ENCODE results near the gene SYT8.

SYT8 gene

DNA sequence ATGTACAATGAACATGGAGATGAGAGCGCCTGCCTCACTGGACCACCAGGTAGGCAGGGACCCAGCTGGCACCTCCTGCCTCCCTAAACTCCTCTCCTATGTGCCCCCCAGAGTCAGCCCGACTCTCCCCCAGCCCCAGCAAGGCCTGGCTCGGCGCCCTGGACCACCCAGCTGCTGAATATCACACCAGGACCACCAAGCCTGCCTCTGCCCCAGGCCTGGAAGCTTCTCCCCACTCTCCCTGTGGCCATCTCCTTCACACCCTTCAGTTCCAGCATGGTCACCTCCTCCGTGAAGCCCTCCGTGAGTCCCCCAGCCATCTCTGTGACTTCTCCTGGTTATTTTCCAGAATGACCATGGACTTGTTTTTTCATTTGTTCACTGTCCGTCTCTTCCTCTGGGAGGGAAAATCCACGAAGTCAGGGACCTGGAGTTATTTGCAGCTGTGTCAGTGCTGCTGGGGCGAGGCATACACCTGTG is 11.7 kb downstream of the SYT8 start:
- DNase-seq, result no peak

DNA sequence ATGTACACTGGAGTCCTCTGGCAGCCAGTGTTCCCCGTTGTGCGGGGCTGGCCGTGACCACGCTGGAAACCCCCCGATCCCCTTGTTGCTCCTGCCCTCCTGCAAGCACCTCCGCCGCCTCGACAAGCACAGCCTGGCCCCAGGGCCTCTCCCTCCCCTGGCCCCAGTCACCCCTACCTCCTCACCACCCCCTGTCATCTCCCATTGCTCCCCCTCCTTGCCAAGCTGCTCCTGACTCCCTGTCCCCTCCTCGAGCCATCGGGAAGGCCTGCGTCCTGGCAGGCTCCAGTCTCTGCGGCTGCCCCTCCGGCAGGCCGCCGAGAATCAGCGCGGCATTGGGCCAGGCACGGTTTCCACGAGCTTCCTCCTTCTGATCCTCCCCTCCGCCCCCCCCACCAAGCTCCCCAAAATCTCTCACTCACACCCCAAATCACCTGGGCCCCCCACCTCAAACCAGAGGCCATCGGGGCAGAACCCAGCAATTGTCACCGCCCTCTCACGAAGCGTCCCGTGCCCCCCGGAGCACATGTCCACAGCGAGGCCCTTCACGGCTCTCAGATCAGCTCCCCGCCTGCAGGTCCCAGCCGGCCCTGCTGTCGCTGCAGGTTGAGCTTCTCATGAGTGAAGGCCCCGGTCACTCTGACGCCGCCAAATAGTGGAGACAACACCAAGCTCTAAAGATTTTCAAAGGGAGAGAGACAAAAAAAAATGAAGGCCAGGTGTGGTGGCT is 12.4 kb downstream of the SYT8 start:
- no peak for DNase-seq

DNA sequence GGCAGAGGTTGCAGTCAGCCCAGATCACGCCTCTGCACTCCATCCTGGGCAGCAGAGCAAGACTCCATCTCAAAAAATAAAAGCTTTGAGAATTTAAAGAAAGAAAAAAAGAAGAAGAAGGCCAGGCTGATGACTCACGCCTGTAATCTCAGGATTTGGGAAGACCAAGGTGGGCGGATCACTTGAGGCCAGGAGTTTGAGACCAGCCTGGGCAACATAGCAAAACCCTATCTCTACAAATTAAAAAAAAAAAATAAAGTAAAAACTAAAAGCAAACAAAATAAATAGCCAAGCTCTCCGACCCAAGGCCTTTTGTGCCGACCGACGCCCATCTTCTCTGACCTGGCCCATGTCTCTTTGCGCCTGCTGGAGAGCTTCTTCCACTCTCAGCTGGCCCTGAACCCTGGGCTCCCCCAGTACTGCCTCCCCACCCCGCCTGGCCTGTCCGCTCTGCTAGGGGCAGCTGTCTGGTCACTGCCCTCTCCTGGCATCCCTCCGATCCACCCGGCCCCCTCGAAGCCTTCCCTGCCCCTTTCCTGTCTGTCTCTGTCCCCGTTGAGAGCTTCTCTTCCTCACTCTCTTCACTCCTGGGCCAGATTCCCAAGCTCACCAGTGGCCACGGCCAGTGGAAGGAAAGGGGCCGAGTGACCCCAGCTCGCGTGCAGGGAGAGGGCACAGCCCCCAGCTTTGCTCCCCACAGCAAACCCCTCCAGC is 13.3 kb downstream of the SYT8 start:
- DNase-seq, result no peak

DNA sequence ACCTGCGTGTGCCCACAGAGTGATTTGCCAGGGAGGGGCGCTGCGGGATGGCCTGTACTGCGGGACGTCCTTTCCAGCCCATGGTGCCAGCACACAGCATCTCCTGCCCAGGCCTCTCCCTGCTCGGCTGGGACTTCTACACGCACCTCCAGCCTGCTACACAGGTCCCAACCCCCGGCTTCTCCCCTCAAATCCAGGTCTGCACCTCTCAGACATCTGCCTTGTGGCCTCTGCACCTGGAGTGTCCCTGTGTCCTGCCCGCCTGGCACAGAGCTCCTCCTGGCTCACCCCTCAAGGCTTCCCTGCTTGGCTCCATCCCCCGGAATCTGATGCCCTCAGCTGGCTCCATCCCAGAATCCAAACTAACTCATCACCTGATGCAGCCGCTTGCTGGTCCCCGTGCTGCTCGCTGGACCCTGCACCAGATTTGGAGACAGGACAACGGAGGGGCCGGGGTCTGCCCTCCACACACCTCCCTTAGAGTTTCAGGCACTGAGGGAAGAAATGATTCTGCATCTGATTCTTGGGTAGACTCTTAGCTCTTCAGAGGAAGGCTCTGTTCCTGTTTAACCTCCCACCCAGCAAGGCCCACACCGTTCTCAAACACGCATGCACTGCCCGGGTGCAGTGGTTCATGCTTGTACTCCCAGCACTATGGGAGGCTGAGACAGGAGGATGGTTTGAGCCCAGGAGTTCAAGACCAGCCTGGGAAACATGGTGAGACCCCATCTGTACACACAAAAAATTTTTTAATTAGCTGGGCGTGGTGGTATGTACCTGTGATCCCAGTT is 14.0 kb downstream of the SYT8 start:
- no peak for DNase-seq

DNA sequence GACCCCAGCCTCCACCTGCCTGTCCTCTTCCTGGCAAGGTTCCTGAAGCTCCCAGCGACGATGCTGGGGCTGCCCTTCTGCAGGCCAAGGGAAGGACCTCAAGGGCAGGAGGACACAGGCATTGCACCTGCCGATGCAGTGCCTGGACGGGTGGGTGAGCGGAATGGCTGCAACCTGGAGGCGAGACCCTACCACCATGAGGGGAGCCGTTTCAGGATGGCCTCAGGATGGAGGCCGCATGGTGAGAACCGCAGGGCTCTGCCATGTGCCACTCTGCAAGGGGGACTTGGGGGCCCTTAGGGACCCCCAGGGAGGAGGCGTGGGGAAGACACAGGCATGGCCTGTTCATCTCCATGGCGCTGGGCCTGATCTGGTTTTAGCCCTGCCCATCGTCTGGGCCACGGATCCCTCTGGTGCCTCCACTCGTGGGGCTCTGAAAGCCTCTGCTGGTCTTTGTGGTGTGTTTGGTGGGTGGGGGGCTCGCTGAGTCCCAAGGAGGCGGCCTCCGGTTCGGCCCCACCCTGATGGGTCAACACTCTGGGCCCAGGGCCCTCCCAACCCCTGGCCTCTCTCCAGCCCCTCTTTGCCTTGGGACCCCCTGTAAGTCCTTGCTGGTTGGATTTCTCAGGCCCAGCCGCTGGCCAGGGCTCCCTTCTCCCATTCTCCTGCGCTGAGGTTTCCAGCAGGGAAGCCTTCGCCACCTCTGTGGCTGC is 16.8 kb downstream of the SYT8 start:
- no peak for DNase-seq

DNA sequence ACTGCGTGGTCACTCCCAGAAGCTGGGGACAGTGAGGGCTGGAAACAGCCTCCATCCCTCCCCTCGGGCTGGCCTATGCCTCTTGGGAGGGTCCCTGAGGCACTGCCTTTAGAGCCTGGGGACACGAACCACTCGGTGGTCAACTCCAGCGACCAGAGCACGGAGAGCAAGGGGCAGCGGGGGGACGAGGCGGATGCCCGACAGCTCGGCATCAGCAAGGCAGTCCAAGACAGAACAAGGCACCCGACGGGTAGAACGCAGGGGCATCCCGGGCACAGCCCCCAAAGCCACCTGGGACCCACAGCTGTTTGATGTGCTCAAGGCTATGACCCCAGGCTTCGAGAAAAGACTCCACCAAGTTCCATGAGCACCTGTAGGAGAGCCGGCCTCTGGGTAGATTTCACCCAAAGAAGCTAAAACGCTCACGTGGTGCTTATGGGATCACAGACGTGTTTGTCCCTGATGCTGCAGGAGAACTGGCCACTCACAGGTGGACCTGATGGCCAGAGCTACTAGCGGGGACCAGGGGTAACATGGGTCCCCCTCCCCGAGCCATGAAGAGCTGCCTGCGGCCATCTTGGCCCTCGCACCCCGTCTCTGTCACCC is 17.6 kb downstream of the SYT8 start:
- no peak for DNase-seq

DNA sequence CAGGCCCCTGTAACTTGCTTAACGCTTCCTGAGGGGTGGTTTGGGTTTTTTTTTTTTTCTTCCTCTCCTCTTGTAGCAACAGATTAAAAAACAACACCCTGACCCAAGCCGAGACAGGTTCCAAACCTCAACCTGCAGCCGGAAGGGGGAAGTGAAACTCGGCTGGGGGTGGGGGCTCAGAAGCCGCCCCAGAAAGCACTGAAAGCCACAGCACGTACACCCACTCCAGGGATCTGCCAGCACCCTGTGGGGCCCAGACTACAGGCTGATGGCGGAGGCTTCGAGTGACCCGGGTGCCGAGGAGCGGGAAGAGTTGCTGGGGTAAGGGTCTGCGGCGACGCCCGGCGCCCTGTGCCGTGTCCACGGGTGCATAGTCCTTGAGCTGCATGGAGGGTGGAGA is 18.1 kb downstream of the SYT8 start, which contains the start of gene LSP1:
LSP1 (plus strand) TSS at position 208 of the 400 bp plus-strand sequence; CDS start at position 269, 61 bp downstream.
- DNase-seq, result no peak

DNA sequence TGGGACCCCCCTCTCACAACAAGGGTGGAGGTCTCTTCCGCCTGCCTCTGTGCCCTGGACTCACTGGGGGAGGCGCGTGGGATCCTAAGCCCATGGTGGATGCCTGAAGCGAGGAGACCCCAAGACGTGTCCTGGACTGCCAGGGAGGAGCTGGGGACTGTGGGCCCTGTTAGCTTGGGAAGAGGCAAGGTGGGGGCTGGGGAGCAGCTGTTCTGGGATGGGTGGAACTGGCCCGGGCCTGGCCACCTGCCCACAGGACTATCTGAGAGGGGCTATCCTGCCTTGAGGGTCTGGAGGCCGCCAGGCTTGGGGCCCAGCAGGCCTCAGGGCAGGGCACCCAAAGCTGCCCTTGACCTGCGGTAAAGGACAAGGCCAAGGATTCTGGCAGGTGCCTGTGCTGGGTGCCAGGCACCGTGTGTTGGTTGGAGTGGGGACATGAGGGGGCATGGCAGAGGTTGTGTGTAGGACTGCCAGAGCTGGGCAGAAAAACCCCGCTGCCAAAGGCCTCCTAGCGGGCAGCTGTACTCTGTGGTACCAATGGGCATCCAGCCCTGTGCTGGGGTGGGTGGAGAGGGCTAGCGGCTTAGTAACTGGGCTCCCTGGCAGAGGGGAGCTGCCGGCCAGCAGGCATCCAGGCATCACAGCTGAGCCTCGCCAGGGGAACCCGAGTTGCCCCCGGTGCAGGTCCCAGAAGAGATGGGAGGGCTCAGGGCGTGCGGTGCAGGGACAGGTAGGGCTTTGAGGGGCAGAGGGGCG is 18.8 kb downstream of the SYT8 start:
- DNase-seq, result no peak

DNA sequence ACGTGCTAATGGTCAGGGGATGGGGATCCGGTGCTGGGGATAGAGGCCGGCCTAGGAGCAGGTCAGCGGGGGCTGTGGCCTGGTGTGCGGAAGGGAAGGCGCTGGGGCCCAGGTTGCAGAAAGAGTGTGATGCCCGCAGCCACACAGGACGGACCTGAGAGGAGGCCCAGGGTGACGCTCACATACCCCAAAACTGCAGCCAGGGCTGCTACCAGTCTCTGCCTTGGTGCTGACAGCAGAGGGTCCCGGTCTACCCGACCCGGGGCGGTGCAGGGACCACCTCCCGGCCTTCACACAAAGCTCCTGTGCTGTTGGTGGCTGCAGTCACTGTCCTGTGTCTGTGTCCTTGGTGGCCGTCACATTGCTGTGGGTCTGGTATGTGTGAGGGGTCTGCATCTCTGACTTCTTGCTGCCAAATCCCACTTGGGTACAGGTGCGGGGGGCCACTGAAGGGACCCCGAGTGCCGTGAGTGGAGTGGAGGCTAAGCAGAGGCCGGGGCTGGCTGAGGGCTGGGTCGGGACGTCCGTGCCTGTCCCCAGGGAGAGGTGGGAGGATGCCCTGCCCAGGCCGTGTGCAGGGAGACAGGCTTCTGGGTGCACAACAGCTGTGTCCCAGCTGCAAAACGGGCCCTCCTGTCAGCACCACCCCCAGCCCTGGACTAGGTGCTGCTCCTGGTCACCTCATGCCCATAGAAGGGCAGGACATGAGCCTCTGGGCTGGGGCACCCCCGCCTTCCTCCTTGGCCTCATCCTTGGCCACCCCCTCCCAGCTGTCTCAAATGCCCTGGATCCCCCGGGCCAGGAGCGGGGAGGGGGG is 19.6 kb downstream of the SYT8 start:
- no peak for DNase-seq

DNA sequence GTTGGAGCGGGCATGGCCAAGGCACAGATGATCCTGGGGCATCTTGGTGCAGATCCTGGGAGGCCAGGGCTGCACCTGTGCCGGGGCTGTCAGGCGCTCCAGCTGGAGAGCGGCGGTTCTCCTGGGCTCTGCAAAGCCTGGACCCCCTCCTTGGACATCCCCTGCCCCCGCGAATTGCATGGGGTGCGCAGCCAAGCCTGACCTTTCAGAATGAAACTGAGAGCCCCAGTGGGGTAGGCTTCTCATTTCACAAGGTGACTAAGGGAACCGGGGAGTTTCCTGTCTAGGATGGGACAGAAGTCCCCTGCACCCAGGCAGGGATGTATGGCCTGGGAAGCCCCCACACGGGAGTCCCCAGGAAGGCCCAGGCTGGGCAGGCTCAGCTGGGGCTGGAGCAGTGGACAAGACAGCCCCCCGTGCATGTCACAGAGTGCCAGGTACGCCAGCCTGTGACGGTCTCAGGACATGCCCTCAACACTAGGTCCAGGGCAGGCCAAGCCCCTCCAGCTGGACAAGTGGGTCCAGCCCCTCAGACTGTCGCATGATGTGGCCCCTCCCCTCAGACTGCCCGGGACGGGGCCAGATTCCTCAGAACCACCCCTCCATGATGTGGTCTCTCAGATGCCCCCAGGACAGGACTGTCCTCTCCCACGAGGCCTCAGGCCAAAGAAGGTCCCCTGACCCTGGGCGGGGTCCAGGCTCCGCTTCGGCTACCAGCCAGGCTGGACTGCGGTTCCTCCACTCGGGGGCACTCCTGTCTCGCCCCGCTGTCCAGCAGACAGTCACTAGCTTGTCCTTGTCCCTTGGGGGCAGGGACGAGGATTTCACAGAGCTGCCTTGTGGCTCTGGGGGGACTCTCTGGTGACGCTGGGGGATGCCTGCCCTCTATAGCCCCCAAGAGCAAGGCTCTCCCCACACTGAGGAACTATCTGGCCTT is 20.4 kb downstream of the SYT8 start:
- no peak for DNase-seq

DNA sequence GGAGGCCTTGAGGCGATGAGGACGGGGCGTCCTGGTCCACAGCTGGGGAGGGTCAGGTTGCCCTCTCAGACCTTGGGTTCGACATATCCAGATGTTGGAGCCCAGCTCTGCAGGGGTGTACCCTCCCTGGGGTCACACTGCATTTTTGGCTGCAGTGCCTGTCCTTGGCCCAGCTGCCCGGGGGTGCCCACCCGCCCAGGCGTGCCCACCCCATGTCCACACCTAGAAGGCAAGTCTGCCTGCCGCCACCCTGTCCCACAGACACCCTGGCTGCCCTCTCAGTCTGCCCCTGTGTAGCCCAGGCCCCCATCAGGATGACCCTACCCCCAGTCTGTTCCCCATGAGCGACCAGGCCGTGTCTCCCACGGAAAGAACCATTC is 21.1 kb downstream of the SYT8 start:
- DNase-seq, result no peak

DNA sequence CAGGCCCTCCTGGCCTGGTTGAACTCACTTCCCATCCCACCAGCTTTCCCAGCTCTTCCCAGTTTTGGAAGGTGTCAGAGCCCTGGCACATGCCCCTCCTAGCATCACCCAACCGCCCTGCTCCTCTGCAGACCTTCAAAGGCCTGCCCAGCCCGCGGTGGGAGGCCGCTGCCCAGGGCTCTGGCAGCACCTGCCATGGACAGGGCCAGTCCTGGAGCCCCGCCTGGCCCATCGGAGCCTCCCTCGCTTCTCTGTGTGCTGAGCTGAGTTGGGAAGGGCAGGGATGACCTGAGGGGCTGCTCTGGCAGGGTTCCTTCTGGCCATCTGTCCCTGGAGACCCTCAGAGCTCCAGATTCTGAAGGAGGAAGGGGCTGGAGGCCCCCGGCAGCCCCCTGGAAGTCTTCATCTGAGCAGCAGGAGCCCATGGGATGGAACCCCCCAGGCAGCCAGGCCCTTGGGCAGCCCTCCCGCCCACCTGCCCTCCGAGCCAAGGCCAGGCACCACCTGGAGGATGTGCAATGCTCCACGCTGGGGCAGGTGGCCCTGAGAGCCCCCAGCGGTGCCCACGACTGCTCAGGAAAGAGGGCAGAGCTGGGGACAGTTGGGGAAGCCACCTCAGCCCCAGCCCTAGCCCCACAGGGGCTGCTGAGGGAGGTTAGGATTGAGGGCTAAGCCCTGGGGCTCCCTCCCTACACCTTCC is 21.7 kb downstream of the SYT8 start:
- DNase-seq, result no peak

DNA sequence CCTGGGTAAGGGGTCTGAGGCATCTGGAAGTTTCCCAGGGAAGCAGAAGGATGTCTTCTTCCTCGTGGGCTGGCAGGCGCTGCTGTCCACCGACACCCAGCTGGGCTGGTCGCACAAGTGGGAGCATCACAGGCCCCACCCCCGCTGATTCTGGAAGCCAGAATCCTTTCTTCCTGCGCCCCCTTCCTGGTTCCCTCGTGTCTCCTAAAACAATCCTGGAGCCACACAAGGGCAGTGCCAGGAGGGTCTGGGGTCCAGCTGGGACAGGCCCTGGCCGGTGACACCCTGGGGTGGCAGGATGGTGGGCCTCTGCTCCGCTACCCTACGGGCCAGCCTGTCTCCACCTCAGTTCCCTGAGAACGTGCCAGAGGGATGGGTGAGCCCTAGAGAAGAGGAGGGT is 22.3 kb downstream of the SYT8 start:
- no peak for DNase-seq

DNA sequence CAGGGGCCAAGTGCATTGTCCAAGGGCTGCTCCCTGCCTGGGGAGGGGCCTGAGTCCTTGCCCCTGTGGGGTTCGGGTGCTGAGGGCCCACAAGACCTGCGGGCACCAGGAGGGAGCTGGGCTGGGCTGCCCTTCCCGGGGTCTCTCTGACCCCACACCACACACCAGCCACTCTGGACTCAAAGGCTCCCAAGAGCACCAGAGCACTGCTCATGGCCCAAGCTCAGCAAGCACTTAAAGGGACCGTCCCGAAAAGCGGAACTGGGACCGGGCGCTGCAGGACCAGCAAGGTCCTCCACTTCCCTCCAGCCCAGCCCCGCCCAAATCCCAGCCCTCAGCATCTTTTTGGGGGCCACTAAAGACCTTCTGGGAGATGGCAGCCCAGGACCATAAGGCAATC is 23.4 kb downstream of the SYT8 start:
- no peak for DNase-seq

DNA sequence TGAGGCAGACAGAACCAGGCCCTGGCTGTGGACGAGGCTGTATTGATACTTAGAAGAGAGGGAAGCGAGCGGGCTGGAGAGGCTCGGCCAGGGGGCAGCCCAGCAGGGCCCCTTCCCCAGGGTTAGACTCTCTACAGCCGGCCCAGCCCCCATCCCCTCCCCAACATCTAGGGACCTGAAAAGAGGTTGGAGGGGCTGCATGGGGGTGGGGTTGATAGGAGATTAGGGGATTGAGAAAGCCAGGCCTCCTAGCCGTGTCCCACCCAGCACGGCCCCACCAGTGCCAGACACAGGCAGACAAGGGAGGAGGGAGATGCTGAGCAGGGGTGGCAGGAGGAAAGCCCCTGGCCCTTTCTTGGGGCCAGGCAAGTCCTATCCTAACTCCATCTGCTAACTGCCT is 23.8 kb downstream of the SYT8 start:
- DNase-seq, result no peak

DNA sequence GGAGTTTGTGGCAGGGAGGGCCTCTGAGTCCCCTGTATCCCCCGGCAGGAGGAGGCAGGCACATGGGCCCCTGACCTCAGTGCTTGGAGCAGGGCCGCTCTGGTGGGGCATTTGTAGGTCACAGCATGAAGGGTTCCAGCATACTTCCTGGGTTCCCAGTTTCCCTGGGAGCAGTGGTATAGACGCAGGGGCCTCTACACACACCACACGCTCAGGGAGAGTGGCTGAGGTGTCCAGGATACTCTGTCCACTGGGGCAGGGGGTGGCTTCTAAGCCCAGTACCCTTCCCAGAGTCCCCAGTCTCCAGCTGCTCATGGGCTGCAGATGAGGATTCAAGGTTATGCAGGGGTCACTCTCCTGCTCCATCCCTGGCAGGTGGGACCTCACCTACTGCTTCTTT is 24.2 kb downstream of the SYT8 start:
- no peak for DNase-seq

DNA sequence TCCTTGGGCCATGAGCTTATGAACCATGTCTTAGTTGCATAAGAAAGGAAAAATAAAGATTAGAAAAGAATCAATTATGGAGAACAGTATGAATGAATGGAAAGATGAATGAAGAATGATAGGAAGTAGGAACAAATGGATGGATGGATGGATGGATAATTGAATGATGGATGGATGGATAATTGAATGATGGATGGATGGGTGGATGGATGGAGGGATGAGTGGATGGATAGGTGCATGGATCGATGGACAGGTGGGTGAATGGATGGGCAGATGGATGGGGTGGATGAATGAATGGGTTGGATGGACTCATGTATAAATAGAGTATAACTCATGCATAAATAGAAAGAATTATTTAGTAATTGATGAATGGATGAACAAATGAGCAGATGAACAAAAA is 25.3 kb downstream of the SYT8 start:
- no peak for DNase-seq

DNA sequence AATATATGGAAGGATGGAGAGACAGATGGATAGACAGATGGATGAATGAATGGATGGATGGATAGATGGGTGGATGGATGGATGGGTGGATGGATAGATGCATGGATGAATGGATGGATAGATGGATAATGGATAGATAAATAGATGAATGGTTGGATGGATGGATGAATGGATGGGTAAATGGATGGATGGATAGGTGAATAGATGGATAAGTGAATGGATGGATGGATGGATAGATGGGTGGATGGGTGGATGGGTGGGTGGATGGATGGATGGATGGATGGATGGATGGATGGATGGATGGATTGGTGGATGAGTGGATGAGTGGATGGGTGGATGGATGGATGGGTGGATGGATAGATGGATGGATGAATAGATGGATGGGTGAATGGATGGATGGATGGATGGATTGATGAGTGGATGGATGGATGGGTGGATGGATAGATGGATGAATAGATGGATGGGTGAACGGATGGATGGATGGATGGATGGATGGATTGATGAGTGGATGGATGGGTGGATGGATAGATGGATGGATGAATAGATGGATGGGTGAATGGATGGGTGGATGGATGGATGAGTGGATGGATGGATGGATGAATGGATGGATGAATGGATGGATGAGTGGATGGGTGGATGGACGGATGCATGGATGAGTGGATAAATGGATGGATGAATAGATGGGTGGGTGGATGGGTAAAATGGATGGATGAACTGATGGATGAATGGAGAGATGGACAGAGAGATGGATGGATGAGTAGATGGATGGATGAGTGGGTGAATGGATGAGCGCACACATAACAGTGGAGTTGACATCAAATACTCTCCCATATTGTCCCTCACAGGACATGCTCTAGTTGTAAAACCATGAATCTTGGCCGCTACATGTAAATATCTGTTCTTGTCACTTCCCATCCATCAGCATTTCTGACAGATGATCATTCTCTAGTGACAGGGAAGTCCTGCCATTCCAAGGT is 26.9 kb downstream of the SYT8 start:
- no peak for DNase-seq
